Activated CD8-positive, alpha-beta T cell treated with anti-CD3 and anti-CD28 coated beads, Interleukin-2, amount 10 ng/mL, durations not matched to agents 7 days and 5 days (primary cell): ENCODE data around the gene SMYD3. TPM values are rescaled to one million over a fixed set of nuclear protein-coding genes. Genes with fewer than 3 reads are reported as not detected.

ENCODE experiments used
- ATAC-seq: fragments of 150-1000 bp; cut with Tn5 transposase; one replicate; pipeline ENCODE4 v1.10.0; 2021; ENCODE audit warnings: moderate library complexity
- CTCF ChIA-PET: fragments of 350-600 bp; sonication (Branson Sonifier 250); formaldehyde crosslinking; loops from one replicate; lab custom pipeline; 2021; ENCODE audit warnings: antibody characterized with exemption; lab: Charles Lee
- POLR2A ChIA-PET: fragments of 350-600 bp; sonication (Branson Sonifier 250); formaldehyde crosslinking; loops from one replicate; lab custom pipeline; 2021; ENCODE audit warnings: antibody characterized with exemption; lab: Charles Lee
- DNase-seq: peaks from one replicate; pipeline ENCODE4 v3.0.0-alpha.2; 2020
- H3K27ac Mint-ChIP-seq: one replicate; pipeline ENCODE4 v1.8.0; 2021; ENCODE audit warnings: mild to moderate bottlenecking, mixed read lengths
- H3K27me3 Mint-ChIP-seq: one replicate; pipeline ENCODE4 v1.8.0; 2021; ENCODE audit warnings: low read depth, mixed read lengths
- H3K36me3 Mint-ChIP-seq: one replicate; pipeline ENCODE4 v1.8.0; 2021; ENCODE audit warnings: low read depth, mixed read lengths
- H3K4me1 Mint-ChIP-seq: one replicate; pipeline ENCODE4 v1.8.0; 2021; ENCODE audit warnings: low read depth, mixed read lengths
- H3K4me3 Mint-ChIP-seq: one replicate; pipeline ENCODE4 v1.8.0; 2021; ENCODE audit warnings: mild to moderate bottlenecking, mixed read lengths
- H3K9me3 Mint-ChIP-seq: one replicate; pipeline ENCODE4 v1.8.0; 2022; ENCODE audit warnings: mixed read lengths; ENCODE audit not compliant: insufficient read depth
- total RNA-seq, 2 experiments: library from RNA; stranded (reverse); gene quantifications; one replicate each; pipeline ENCODE4 v1.2.3, GENCODE V29; 2021

The SMYD3 gene
- total RNA-seq, 2 experiments from 2014 or later, result 22.7 to 23.2 TPM

DNA sequence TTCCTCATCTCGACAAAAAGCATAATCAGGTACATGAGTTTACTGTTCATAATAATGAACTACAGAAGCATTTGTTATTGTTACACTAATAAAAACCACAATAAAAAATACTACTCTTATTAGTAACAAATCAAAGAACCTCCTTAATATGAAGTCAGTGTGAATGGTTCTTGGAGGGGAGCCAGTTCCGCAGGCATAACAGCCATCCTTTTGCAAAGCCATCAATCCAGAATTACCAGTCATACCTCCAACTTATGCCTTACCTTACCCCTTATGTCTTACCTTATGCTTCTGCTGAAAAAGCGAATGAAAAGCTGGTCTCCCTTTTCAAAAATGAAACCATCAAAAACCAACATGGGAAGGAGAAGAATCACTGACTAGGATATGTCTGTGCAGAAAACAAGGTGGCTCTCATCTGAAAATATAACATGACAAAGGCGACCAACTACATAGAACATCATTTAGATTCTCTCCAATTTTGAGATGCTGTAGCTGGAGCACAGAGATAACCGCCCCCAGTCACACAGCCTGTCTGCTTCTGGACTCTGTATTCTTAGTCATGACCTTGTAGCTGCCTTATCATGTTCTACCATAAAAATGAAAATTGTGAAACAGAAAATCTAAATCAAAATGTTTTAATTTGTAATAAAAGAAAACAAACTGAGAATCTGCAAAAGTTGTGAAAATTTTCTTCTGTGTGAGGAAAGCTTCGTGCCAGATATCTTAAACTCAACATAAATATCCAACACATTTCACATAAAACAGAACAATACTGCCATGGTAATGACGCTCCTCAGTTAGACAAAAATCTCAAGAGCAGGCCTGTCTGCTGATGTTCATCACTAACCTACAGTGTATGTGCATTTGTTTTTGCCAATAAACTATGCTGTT lies 438.2 kb downstream of the SMYD3 start:
- ATAC-seq (no peak), DNase-seq (no peak)
- H3K9me3 Mint-ChIP-seq, result no peaks in the 10 kb centered on the region
- ChIA-PET CTCF (interaction anchor here (1.1 kb wide), 1 partner anchor 241 kb away, joined by 3 read pairs; no protein-coding TSS in a partner anchor), POLR2A (no interaction called here)
- no peaks in the 10 kb centered on the region for H3K27me3 Mint-ChIP-seq
- no peak overlapping the region for H3K4me3 Mint-ChIP-seq
- peaks cover 9% of the 10 kb centered on the region for H3K4me1 Mint-ChIP-seq
- H3K36me3 Mint-ChIP-seq, result no peaks in the 10 kb centered on the region
- H3K27ac Mint-ChIP-seq, result no peak overlapping the region

DNA sequence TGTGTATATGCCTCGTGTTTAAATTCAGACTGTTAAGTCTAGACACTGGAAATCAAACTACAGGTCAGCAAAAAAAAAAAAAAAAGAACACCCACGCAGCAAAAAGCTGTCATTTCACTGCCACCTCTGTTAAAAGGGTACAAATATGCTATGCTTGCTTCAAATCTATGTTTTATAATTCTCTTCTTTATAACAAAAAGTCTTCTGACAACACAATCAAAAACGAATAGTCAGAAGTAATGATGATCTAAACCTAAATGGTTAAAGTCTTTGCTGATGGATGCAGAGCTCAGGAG lies 438.9 kb downstream of the SMYD3 start:
- Mint-ChIP-seq H3K36me3 (no peaks in the 10 kb centered on the region), H3K27ac (no peak overlapping the region), H3K4me1 (peaks cover 9% of the 10 kb centered on the region), H3K9me3 (no peaks in the 10 kb centered on the region), H3K4me3 (no peak overlapping the region), H3K27me3 (no peaks in the 10 kb centered on the region)
- ATAC-seq, result no peak
- CTCF ChIA-PET, result no interaction called here
- POLR2A ChIA-PET, result no interaction called here
- no peak for DNase-seq

DNA sequence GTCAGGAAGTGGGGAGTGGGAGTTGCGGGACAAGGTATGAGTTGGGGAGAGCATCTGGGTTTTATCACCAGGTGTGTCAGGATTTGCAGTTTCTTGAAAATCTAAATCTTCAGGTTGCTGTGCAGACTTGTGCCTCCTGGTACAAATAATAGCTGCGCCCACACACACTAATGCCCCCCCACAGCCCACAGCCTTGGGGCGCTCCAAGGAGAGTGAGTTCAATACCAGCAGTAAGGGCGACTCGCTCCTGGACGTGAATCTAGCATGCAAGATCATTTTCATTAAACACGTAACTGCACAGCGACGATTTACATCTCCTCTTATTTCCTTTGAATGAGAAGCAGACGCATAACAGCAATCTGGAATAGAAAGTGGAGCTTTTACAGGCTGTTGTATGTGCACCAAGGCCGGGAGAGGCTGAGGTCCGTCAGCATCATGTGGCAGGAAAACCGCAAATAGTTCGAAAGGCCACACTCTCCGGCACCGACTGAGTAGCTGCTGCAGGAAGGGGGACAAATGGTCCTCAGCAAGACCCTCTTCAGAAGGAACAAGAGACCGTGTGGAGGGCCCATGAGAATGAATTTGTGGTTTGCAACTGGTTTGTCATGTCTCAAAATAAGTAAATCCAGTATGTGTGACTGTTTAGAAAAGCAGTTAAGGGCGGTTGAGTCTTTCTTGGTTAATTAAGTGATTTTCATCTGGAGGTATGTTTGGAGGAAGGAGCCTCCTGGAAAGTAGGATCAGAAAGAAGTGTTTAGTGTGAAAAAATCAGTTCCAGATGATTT lies 439.5 kb downstream of the SMYD3 start:
- peaks cover 9% of the 10 kb centered on the region for H3K4me1 Mint-ChIP-seq
- no peaks in the 10 kb centered on the region for H3K27me3 Mint-ChIP-seq
- no peak overlapping the region for H3K27ac Mint-ChIP-seq
- H3K36me3 Mint-ChIP-seq, result no peaks in the 10 kb centered on the region
- ChIA-PET CTCF (interaction anchor here (0.6 kb wide), 1 partner anchor 1139 kb away, joined by 3 read pairs; no protein-coding TSS in a partner anchor), POLR2A (no interaction called here)
- H3K9me3 Mint-ChIP-seq, result no peaks in the 10 kb centered on the region
- ATAC-seq (no peak), DNase-seq (peak; percentile 28)
- H3K4me3 Mint-ChIP-seq, result no peak overlapping the region

DNA sequence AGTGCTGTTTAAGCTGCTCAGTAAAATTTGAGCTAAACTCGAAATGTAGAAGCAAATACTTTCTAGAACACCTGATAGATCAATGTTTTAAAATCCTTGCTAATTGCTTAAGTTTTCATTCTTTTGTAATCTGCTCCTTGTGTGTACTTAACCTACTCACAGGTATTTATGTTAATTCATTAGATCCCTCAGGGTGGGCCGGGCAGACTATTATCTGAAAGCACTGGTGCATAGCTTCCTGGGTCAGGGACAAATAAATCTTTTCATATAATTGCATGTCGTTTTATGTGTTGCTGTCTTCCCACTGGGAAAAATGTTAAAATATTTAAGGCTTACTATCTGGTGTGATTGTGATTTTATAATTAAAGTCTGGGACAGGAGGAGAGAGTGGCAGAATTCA lies 440.5 kb downstream of the SMYD3 start:
- DNase-seq (no peak), ATAC-seq (no peak)
- H3K4me1 Mint-ChIP-seq, result peaks cover 9% of the 10 kb centered on the region
- no peaks in the 10 kb centered on the region for H3K9me3 Mint-ChIP-seq
- H3K27me3 Mint-ChIP-seq, result no peaks in the 10 kb centered on the region
- ChIA-PET CTCF (interaction anchor here (0.6 to 1.3 kb wide), 2 partner anchors 10 to 1138 kb away, joined by 3 read pairs; no protein-coding TSS in a partner anchor), POLR2A (no interaction called here)
- no peak overlapping the region for H3K4me3 Mint-ChIP-seq
- no peak overlapping the region for H3K27ac Mint-ChIP-seq
- H3K36me3 Mint-ChIP-seq, result no peaks in the 10 kb centered on the region

DNA sequence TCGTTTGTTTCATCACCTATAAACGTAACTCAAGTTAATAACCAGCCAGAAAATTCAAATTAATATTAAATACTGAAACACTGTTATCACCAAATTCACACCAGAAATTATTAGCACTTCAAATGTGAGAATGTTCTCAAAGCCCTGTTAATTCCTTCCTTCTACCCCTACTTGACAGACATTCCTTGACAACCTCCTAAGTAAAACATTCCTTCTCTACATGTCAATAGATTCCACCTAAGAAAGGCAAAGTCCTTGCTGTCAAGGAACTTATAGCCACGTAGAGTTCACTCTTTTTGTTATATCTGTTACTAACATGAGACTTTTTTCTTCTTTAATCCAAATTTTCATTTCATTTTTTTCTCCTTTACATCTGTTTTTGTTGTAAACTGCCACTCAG lies 441.5 kb downstream of the SMYD3 start:
- H3K4me3 Mint-ChIP-seq, result no peak overlapping the region
- H3K27me3 Mint-ChIP-seq, result no peaks in the 10 kb centered on the region
- H3K4me1 Mint-ChIP-seq, result peaks cover 9% of the 10 kb centered on the region
- no peak for DNase-seq
- ChIA-PET CTCF (no interaction called here), POLR2A (no interaction called here)
- ATAC-seq, result no peak
- H3K36me3 Mint-ChIP-seq, result no peaks in the 10 kb centered on the region
- no peaks in the 10 kb centered on the region for H3K9me3 Mint-ChIP-seq
- no peak overlapping the region for H3K27ac Mint-ChIP-seq

DNA sequence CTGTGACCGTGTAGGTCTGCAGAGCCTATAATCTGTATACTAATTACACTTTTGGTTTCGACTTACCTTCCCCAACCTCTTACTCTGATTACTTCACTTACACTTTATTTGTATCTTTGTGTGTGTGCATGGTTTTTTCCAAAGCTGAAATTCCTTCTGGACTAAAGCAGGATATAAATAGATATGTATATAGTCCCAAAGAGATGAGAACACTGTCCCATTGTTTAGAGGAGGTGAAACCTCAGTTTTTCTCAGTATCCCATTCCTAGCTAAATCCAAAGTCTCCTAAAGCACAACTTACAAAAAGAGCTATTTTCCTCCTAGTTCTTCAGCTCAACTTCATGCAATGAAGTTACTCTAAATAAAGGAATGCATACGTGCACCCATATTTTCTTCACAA lies 442.2 kb downstream of the SMYD3 start:
- ChIA-PET CTCF (interaction anchor here (0.9 kb wide), 1 partner anchor 16 kb away, joined by 3 read pairs; no protein-coding TSS in a partner anchor), POLR2A (no interaction called here)
- H3K4me3 Mint-ChIP-seq, result no peak overlapping the region
- H3K36me3 Mint-ChIP-seq, result no peaks in the 10 kb centered on the region
- ATAC-seq (no peak), DNase-seq (no peak)
- no peaks in the 10 kb centered on the region for H3K27me3 Mint-ChIP-seq
- no peaks in the 10 kb centered on the region for H3K9me3 Mint-ChIP-seq
- peaks cover 9% of the 10 kb centered on the region for H3K4me1 Mint-ChIP-seq
- no peak overlapping the region for H3K27ac Mint-ChIP-seq

DNA sequence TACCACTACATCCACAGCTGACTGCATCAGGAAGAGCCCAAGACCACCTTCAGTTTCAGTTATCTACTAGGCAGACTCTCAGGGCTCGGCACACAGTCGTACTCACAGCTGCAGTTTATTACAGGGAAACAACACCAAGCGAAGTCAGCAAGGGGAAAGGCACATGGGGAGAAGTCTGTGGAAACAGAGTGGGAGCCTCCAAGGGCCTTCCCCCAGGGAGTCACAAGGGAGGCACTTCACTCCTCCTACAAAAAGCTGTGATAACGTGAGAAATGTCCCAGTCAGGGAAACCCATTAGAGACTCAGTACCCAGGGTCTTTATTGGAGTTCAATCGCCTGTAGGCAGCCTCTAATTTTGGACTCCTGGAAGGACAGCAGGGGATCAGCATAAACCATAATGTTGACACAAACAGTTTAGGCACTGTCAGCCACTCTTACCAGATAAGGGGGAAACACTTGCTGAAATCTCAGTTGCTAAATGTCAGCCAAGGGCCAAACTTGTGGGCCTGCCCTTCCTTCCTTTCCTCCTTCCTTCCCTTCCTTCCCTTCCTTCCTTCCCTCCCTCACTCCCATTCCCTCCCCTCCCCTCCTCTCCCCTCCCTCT lies 444.0 kb downstream of the SMYD3 start:
- Mint-ChIP-seq H3K4me1 (peaks cover 8% of the 10 kb centered on the region), H3K36me3 (no peaks in the 10 kb centered on the region), H3K27me3 (no peaks in the 10 kb centered on the region), H3K4me3 (no peak overlapping the region), H3K9me3 (no peaks in the 10 kb centered on the region), H3K27ac (no peak overlapping the region)
- DNase-seq (no peak), ATAC-seq (no peak)
- POLR2A ChIA-PET, result no interaction called here
- CTCF ChIA-PET, result no interaction called here

DNA sequence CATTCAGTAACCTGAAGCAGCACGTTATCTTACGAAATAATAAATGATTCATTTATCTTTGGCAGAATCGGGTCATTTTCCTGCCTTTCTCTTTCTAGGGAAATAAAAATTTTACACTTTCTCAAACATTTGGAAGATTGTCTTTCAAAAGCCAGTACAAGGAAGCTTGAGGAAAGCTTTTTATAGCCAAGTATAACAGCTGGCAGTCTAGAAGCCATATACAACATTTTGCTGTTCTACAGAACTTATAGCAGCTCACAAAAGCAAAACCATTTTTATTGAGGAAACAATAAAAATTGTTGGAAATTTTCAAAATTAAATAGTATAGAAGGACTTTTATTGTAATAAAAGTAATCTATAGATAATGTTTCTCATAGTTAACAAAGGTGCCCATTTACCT lies 448.6 kb downstream of the SMYD3 start:
- Mint-ChIP-seq H3K27me3 (no peaks in the 10 kb centered on the region), H3K9me3 (peaks cover 6% of the 10 kb centered on the region), H3K4me3 (no peak overlapping the region), H3K27ac (no peak overlapping the region), H3K36me3 (no peaks in the 10 kb centered on the region), H3K4me1 (no peaks in the 10 kb centered on the region)
- no peak for DNase-seq
- ChIA-PET POLR2A (no interaction called here), CTCF (no interaction called here)
- ATAC-seq, result no peak

DNA sequence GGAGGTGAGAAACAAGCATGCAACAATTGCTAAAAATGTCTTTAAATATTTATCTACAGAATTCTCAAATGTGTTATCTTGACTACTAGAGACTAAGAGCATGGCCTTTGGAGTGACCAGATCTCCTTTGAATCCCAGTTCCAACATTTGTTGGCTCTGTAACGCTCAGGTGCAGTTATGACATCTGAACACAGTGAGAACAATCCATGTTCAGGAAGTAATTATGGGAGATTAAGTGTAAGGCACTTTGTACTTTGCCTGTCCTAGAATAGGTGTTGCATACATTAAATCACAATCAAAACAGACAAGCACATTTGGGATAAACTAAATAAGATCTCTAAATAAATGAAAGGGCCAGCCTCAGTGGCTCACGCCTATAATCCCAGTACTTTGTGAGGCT lies 454.5 kb downstream of the SMYD3 start:
- DNase-seq (no peak), ATAC-seq (no peak)
- CTCF ChIA-PET, result no interaction called here
- Mint-ChIP-seq H3K9me3 (peaks cover 6% of the 10 kb centered on the region), H3K27ac (no peak overlapping the region), H3K27me3 (no peaks in the 10 kb centered on the region), H3K4me3 (no peak overlapping the region), H3K36me3 (peaks cover 2% of the 10 kb centered on the region), H3K4me1 (no peaks in the 10 kb centered on the region)
- POLR2A ChIA-PET, result no interaction called here

DNA sequence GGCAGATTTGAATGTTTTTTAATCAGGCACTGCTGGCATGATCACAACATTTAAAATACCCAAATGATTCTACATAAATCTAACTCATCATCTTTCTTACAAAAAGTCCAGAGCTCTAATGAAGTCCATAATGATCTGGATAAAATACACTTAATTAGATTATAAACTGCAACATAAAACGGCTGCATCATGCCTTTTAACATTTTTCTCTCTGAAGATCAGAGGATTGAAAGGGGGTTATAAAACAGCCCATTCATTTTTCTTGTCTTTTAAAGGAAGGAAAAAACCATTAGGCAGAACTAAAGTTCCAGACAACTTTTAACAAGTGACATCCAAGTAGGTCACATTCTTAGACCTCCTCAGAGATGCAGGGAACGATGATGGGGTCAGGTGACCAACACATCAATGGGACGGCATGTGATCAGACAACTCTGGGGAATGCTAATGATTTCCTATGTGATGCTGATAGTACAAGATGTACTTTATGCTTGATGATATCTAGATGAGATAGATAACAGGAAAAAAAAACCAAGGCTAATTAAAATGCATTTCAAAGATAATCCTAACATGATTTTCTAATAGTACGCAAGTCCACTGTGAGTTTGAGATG lies 455.1 kb downstream of the SMYD3 start:
- POLR2A ChIA-PET, result no interaction called here
- Mint-ChIP-seq H3K4me1 (no peaks in the 10 kb centered on the region), H3K27me3 (no peaks in the 10 kb centered on the region), H3K9me3 (peaks cover 6% of the 10 kb centered on the region), H3K36me3 (peaks cover 2% of the 10 kb centered on the region), H3K4me3 (no peak overlapping the region), H3K27ac (no peak overlapping the region)
- DNase-seq (no peak), ATAC-seq (no peak)
- CTCF ChIA-PET, result no interaction called here

DNA sequence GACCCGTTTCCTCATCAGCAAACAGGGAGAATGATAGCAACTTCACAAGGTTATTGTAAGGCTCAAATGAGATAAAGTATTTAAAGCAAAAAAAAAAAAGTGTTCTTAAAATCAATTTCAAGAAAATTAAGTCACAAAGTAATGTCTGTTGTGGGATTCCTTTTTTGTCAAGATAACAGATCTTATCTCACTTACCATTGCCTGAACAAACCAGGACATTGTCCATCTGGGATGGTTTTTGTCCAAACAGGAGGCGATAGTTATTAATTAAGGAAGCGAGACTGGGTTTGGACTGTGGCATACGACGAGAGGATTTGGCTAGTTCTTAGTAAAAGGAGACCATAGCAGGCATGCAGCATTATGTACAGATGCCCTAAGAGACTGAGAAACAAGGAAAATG lies 458.4 kb downstream of the SMYD3 start:
- DNase-seq (no peak), ATAC-seq (no peak)
- CTCF ChIA-PET, result no interaction called here
- H3K9me3 Mint-ChIP-seq, result peaks cover under 1% of the 10 kb centered on the region
- no peaks in the 10 kb centered on the region for H3K4me1 Mint-ChIP-seq
- no peaks in the 10 kb centered on the region for H3K27me3 Mint-ChIP-seq
- H3K27ac Mint-ChIP-seq, result no peak overlapping the region
- H3K4me3 Mint-ChIP-seq, result no peak overlapping the region
- H3K36me3 Mint-ChIP-seq, result peaks cover 2% of the 10 kb centered on the region
- POLR2A ChIA-PET, result no interaction called here
